Limb (tissue), 2 donors: ENCODE results near the gene MUCL1.
"Not testable (repeated sequence)": the region's sequence is repeated elsewhere in the genome, so short reads cannot be mapped to it uniquely, and the experiment has no call there.

ENCODE experiments used
- DNase-seq, 2 donors: peaks; one replicate each; pipeline ENCODE4 v3.0.0-alpha.2; 2016; ENCODE audit errors: extremely low spot score in 2 of 2

MUCL1 gene, protein sequence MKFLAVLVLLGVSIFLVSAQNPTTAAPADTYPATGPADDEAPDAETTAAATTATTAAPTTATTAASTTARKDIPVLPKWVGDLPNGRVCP

DNA sequence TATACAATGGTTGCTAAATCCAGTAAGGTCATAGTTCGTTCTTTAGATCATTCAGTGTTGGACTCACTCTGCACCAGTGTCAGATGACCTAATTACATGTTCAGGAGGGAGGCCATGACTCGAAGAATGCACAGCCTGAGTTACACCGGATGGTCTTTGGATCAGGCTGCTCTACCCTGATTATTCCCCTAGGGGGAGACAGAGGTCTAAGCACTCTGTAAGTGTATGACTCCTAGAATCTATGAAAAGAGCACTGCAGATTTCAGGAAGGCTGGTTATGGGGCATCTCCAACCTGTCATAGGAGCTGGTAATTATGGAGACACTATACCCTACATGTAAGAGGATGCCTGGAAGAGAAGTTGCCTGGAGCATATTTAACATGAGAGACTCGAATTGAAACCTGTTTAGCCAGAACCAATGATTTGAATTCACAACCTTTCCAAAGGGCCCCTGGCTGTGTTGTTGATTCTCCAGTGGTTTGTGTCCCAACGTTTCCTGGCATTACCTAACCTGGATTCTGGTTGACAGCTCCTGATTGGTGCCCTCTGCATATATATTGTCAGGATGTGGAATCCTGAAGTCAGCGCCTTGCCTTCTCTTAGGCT is at the start of gene MUCL1:
Gene MUCL1 (plus strand): TSS at position 584 of the 606 bp plus-strand sequence. CDS start 67 bp downstream, outside the sequence.
- peak; percentile 7 to 28 for DNase-seq

- DNase-seq = no peak
These were observed 32.6 kb upstream of the MUCL1 start for GRCh38 chr12:54821676-54822075.

GRCh38 chr12:54824402-54824801 is 29.9 kb upstream of the MUCL1 start:
- DNase-seq = no peak

DNA sequence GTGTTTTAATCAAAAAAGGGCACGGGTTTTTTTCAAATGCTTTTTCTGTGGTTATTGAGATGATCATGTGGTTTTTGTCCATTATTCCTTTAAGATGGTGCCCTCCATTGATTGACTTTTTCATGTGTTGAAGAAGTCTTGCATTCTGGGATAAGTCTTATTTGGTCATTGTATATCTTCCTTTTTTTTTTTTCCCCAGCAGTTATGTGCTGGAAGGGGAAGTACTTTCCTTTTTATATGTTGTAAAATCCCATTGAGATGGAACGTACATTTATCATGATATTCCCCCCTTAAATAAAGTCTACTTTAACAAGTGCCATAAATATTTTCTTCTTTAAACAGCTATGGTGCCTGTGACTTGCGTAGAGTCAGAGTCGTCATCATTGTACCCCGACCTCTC is 24.8 kb upstream of the MUCL1 start:
- DNase-seq = no peak

DNA sequence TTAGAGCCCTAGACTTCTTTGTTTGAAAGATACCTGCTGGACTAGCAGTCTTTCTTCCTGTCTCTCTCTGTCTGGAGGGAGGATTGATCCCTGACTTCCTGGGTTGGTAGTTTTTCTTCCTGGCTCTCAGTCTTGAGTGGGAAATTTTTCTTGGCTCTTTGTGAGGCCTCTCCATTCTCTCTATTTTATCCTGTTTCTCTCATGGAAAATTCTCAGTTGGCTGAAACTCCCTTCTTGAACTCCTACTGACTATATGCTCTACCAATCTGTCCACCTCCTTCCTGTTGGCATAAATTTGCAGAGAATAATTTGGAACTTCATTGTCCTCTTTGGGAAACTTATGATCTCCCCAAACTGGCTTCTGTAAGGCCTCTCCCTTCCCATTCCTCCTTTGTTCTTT is 24.1 kb upstream of the MUCL1 start:
- DNase-seq = no peak

DNA sequence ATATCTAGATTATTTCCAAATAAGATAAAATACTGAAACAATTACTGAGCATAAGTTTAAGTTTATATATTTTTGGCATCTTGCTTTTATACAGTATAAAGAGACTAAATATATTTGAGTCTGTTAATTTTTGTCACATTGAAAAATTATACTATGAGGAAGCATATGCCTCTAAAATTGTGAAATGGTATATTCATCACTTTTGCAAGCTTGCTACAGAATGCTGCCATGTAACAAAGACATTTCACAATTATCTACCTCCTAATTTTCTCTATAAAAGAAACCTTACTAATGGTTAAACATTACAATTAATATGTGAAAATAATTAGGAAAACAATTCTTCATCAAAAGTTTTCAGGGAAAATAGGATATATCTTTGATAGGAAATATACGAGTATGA is 22.7 kb upstream of the MUCL1 start:
- no peak for DNase-seq

DNA sequence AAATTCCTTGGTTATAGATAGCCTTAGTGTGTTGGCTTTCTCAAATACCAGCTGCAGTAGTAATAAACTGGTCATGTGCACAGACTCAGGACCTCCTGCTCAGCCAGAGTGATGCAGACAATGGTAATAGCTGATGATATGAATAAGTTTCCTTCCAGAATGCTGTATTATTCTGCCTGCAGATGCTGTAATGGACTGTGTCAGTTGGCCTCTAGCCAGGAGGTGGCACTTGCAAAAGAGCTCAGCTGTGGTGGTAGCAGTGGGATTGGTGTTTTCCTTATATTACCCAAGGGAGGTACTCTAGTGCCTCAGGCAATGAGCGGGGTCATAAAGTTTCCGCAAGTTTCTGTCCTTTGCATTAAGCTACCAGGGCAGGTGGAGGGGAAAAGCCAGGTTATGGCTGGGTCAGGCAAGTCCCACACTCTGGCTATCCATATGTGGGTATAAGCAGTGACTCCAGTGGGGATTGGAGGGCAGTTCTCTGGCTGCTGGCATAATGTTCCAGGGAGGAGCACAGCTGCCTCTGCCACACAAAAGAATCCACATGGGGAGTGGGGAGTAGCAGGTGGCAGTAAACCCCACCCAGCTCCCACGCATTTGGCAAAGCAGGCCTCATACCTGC is 14.0 kb upstream of the MUCL1 start:
- peak in 1 of 2 donors; percentile 4 for DNase-seq

DNA sequence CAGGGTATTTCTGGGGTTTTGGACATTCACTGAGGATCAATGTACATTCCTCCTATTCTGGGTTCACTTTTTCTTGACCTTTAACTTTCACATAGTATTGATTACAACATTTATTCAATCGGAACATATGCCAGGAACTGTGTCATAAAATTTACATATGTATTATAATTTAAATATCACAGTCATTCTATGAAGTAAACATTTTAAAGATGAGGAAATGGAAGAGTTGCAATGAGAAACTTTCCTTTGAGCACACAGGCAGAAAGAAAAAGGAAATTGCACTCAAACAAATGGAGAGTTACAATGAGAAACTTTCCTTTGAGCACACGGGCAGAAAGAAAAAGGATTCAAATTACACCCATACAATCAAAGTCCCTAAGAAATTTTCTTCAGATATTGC is 3.1 kb downstream of the MUCL1 start:
- DNase-seq = no peak

DNA sequence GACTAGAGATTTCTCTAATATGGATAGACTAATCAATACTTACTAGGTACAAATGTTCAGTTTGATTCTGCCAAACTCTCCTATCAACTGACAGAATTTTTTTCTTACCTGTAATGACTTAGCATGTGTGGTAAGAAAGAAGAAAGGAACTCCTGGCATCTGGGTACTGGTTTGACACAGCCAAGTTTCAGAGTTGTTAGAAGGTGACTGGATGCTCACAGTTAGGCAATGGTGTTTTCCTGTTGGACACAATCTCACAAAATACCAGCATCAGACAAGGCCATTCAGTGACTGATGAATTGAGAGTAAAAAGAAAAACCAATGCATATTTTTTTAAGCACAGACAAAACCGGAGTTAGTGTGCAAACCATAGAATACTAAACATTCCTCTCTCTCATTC is 4.2 kb downstream of the MUCL1 start:
- DNase-seq = no peak

- DNase-seq = no peak
These were observed 5.2 kb downstream of the MUCL1 start for GRCh38 chr12:54859502-54859901.

GRCh38 chr12:54861927-54862326 is 7.6 kb downstream of the MUCL1 start:
- no peak for DNase-seq

DNA sequence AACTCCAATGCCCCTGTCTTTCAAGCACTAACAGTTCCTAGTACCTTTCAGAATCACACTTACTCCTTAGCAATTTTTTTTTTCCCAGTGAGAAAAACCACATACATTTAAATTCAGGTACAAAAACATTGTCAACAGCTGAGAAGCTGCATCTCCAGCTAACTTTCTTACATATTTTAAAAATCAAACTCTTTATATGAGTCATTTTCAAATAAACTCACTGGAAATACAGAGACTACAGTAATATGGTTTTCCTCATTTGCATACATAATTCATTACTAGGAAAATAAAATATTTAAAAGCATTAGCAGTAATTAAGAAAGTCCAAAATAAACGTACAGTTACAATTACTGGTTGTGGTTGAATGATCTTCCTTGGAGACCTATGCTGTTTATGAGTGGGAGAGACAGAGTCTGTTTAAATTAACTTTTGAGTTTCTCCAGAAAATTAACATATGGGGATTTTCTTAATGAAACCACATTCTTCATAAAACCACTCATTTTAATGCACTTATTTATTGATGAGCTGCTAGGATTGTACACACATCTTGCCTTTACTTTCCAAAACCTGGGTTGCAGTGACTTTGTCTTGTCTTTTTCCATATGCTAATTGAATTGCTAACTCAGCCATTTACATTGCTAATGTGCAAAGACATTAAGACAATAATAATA is 9.8 kb downstream of the MUCL1 start:
- DNase-seq = no peak

GRCh38 chr12:54865683-54866324 is 11.5 kb downstream of the MUCL1 start:
- no peak for DNase-seq

GRCh38 chr12:54868690-54869089 is 14.4 kb downstream of the MUCL1 start:
- no peak for DNase-seq

GRCh38 chr12:54870048-54870447 is 15.7 kb downstream of the MUCL1 start:
- no peak for DNase-seq

GRCh38 chr12:54870617-54871016 is 16.3 kb downstream of the MUCL1 start:
- no peak for DNase-seq

DNA sequence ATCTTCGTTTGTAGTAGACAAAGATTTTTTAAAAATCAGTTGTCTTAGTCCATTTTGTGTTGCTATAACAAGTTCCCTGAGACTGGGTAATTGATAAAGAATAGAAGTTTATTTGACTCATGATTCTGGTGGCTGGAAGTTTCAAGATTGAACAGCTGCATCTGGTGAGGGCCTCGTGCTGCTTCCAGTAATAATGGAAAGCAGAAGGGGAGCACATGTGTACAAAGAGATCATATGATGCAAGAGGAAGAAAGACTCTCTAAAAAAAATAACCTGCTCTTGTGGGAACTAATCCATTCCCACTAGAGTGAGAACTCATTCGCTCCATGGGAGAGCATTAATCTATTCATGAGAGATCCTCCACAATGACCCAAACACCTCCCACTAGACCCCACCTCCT is 24.8 kb downstream of the MUCL1 start:
- no peak for DNase-seq

GRCh38 chr12:54879579-54879978 is 25.3 kb downstream of the MUCL1 start:
- no peak for DNase-seq

DNA sequence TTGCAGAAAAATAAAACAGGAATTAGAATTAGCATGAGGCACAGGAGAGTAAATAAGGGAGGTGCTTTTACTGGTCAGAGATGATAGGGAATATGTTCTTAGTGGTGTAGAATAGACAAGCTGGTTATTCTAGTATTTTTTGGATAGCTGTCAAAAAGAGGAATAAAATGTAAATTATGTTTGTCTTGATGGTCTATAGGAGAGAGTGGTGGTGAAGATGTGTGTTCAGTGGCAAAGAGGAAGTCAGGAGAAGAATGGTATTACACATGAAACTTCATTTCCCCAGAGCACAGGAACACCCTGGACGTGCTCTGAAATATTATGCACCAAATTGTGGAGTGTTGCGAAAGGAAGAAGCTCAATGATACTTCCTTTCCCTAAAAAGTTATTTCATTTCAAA is 27.8 kb downstream of the MUCL1 start:
- DNase-seq = no peak

GRCh38 chr12:54882597-54882996 is 28.3 kb downstream of the MUCL1 start:
- DNase-seq = not testable (repeated sequence)

DNA sequence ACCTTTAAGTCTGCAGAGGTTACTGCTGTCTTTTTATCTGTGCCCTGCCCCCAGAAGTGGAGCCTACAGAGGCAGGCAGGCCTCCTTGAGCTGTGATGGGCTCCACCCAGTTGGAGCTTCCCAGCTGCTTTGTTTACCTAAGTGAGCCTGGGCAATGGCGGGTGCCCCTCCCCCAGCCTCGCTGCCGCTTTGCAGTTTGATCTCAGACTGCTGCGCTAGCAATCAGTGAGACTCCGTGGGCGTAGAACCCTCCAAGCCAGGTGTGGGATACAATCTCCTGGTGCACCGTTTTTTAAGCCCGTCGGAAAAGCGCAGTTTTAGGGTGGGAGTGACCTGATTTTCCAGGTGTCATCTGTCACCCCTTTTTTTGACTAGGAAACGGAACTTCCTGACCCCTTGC is 34.1 kb downstream of the MUCL1 start:
- DNase-seq = not testable (repeated sequence)

DNA sequence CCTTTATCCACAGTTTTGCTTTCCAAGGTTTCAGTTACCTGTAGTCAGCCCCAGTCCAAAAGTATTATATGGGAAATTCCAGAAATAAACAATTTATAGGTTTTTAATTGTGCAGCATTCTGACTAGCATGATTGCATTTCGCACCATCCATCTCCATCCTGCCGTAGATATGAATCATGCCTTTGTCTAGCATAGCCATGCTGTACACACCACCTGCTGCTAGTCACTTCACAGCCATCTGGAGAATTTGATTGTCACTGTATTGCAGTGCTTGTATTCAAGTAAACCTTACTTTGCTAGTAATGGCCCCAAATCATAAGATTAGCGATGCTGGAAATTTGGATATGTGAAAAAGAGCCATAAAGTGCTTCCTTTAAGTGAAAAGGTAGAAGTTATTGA is 36.0 kb downstream of the MUCL1 start:
- no peak for DNase-seq
